Measurements from ENCODE around the gene SLIT1.

Gene SLIT1

DNA sequence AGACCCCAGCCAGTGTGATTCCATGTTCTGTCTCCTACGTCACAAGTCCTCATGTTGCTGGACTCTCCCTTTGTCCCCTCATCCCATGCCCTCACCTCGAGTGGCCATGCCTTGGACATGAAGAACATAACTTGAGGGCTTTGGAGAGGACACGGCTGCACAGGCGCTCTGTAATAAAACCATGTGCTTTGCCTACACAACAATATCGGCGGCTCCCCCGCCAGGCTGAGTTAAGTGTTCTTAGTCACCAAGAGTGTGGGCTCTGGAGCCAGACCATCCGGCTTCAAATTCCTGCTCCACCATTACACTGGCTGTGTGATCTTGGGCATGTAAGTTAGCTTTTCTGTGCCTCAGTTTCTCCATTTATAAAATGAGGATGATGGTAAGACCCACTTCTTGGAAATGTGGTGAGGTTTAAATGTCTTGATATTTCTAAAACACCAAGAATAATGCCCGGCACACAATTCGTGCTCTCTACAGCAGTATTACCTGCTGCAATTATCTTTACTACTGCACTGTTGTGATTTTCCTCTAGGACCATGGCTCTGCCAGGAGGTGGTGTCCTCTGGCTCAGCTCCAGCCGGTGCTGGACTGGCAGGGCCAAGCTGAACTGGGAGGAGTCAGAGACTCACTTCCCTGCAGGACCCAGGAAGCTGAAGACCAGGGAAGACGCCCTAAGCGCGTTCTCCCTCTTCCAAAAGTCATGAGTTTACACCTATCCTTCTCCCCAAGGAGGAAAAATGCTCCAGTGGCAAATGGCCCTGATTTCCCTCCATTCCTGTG lies 15.7 kb downstream of the SLIT1 start:
- DNase-seq = peak; percentile 45

DNA sequence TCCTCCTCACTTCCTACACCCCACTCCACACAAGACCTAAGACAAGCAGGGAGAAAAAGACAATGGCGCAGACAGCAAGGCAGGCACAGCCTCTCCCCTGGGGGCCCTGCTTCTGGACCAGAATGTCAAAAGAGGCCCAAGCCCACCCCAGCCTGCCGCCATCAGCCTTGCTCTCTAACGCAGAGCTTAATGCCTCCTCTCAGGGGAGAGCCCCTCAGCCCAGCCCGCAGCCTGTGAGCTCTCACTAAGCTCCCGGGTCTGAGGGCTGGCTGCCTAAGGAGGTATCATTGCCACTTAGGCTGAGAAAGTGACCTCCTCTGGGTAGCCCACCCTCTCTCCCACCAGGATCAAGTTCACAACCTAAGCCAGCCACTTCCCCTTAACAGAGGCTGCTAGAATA lies 16.7 kb downstream of the SLIT1 start:
- DNase-seq = no peak

DNA sequence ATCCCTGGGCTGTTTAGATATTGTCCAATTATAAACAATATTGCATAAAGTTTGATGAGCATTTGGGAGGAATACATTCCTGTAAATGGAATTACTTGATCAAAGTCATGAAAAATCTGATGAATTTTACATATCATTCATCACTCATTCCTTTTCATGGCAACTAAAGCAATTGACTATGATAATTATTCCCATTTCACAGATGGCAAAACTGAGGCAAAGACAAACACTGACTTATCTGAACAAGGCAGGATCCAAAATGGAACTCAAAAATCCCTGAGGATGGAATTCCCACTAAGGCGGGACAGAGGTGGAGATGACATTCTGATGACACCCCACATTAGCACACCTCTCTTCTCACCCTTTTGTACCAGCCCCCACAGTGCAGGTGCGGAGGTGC lies 17.1 kb downstream of the SLIT1 start:
- DNase-seq = no peak

DNA sequence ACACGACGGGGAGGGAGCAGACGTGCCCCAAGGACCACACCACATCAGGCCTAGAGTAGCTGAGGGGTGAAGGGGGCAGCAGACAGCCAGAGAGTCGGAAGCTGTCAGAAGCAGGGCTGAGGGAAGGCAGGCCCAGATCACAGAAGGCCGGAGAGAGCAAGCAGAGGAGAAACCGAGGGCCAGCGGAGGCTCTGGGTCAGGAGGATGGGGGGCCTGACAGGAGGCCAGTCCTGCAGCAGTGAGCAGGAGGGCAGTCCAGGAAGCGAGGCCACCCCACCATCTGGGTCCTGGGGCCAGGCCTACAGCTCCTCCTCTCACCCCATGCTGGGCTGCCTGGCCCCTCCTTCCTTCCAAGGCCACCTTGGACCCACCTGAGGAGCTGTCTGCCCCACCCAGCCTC lies 20.3 kb downstream of the SLIT1 start:
- no peak for DNase-seq

DNA sequence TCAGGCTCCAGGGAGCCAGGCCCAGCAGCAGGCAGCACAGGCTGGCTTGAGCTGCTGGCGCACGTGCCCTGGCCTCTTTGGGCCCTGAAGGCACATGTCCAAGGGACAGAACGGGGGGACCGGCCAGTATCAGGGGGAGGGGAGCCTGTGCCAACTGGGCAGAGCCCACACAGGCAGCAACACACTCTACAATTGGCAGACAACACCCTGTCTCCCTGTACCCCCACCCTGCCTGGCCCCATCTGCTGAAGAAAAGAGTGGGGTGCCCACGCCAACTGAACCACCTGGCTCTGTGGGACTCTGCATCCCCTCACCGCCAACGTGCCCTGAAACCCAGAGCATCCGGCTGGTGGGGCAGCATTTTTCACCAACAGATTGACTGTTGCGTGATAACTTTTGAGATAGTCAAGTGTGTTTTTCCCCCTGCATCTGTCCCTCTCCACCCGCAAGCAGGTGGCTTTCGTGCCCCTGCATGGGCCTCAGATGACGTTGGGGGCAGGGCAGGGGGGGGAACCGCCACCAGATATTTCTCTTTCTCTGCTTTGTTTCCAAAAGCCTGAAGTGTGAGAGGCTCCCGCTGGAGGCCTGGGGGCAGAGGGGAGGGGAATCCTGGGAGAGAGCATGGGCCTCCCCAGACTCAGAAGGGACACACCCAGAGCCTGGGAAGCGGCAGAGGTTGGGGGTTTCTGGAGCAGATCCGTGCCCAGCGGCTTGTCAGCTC lies 21.8 kb downstream of the SLIT1 start:
- DNase-seq = no peak

DNA sequence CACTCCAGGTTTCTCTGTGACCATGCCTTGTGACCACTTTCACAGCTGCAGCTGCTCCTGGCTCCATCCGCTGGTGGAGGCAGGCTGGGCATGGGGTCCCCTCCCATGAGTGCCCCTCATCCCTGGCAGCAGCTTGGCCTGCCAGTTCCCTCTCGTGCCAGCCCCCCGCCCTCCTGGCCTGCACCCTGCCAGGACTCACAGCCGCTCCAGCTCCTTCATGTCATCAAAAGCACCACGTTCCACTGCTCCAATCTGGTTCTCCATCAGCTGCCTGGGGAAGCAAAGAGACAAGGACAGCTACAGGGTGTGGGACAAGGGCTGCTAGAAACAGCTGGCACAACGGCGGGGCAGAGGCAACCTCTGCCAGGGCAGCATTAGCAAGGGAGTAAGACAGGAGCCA lies 22.6 kb downstream of the SLIT1 start:
- no peak for DNase-seq

DNA sequence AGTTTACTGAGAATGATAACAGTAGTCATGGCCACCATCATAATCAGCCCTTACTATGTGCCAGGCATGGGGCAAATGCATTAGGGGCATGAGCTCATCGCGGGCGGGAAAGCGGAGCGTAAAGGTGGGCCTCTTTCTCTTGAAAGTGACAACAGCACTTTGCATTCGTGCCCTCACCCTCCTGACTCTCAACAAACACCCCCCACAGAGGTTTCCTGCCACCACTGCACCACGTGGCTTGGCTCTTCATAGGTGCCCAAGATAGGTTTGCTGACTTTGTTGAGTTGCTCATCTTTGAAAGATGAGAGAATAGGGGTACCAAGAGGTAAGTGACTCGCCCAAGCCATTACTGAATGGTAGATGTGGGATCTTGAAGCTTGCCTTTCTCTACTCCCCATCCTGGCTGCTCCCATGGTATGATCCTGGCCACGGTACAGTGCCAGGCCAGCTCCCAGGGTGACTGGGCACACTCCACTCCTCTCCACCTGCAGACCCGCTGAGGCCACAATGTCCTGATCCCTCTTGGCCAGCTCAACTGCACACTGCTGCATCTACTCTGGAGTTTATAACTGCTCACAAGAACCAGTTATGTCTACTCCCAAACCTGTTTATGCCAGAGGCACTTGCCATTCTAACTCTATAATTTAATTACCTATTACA lies 26.0 kb downstream of the SLIT1 start:
- no peak for DNase-seq

DNA sequence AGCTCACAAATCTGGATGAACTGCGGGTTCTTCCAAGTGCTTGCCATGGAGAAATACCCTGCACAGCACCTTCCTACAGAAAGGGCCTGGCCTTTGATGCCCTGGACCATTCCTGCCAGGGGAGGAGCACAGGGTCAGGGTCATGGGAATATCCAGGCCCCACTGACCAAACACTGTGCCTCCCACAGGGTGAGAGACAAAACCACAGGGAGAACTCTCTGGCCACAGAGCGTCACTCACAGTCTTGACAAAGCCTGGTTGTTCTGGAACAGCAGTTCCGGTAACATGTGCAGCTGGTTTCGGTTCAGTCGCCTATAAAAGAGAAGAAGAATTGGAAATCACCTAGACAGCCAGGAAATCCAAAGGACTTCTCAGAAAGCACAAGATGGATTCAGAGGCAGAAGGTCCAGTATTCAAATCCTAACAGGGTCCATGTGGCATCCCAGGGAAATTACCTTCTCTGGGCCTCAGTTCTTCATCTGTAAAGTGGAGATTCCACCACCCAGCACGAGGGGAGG lies 28.1 kb downstream of the SLIT1 start:
- no peak for DNase-seq

DNA sequence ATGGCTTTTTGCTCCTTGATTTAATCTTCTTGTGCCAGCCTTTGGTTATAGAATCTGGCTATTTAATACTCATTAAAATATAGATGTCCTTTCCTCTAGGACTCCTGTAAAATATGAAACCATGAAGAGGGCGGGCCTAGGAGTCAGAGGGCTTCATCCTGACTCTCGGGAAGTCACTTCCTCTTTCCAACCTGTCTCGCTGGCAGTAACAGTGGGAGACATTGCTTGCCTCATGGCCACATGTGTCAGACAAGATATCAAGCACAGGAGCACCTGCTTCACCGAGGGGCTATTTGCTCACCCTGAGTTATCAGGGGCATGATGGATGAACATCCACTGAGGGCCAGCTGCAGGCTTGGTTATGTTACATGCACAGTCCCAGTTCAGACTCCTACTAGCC lies 31.0 kb downstream of the SLIT1 start:
- no peak for DNase-seq

DNA sequence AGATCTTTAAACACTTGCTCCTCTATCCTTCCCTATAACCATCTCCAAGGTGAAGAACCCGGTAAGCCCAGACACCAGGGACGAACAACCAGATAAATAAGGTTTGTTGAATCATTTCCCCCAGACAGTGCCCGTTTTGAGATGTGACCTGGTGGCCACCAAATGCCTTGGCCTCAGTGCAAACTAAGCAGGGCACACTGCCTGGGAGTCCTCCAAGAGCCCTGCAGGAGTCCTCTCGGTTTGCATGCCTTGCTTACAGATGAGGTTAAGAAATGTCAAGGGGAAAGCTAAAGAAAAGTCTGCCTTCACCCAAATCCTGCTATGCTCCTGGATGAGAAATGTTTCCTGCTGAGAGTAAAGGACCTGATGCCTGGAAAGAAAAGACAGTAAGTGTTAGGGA lies 31.6 kb downstream of the SLIT1 start:
- no peak for DNase-seq

DNA sequence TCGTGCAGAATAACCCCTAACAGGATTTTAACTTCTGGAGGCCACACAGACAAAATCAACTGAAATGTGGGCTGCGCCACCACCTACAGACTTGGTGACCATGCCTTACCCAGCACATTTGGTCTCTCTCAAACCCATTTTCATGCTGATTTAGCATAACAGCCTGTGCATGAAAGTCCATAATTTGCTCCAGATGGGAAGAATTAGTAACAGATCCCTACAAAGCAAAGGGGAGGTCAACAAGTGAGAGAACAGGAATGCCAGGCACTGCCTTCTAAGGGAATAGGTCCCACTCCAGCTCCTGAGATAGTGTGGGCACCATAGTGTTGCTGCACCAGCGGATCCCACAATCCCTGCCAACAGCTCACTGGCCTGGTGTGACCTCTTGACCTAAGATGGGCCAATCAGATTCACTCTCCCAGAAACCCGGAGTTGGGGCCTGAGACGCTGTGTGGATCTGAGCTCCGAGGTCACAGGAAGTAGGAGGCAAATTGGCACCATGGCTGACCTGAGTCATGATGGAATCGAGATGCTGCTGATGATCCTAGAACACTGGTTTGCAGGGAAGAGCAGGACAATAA lies 32.4 kb downstream of the SLIT1 start:
- no peak for DNase-seq

DNA sequence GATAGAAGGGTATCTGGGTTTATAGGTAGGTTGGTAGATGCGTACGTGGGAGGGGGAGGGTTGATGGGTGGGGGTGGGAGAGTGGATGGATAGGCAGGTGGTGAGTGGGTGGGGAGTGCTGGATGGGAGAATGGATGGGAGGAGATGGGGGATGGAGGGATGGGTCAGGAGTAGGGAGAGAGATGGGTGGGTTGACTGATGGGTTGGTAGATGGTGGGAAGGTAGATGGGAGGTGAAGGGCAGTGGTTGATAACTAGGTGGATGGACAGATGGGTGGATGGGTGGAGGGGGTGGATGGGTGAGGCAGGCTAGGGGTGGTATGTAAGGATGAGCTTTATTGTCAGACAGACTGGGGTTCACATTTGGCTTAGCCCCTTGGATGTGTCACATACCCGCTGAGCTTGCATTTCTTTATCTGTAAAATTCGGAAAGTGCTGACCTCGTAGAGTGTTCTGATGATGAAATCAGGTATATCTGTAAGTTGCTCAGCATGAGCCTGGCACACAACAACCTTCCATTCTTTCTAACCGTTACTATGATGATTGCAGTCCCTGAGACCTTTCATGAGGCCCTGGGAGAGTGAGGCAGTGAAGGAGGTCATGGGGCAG lies 34.3 kb downstream of the SLIT1 start:
- DNase-seq = no peak

DNA sequence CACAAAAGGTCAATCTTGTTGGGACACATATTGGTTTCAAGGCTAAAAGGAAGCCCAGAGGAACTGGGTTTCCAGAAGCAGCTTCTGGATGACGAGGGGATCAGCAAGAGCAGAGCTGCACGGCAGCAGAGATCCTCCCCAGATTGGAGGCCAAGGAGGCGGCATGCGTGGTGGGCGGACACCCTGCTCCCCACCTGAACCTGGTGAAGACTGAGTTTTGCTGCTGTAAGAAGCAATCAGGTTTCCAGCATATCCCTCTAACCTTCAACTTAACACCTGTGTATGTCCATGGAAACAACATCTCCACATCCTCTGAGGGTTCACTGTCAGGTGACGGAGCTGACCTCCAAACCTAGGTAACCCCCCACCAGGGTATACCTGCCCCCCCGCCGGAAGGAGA lies 35.1 kb downstream of the SLIT1 start:
- no peak for DNase-seq

DNA sequence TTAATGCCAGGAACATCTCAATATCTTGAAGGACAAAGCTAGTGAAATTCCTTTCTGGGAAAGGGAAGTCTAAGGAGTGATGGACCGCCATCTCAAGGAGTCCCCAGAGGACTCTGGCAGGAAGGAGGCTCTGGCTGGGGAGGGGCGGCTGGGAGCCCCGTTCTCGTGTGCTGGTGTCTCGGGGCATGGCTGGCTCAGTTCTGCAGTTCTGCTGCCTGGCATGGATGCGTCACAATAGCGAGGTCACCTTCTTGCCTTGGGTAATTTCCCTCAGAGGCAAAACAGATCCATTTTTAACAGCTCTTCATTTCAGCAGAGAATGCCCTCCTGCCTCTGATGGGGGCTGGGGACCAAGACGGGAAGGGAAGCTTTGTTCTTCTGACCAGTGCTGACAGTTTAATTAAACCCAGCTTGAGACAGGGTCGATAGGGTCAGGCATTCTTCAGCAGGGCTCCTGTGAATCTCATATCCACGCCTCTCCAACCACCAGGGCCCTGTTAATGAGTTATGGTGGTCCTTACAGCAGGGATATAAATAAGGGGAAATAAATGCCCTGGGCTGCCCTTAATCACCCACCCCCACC lies 35.7 kb downstream of the SLIT1 start:
- no peak for DNase-seq

DNA sequence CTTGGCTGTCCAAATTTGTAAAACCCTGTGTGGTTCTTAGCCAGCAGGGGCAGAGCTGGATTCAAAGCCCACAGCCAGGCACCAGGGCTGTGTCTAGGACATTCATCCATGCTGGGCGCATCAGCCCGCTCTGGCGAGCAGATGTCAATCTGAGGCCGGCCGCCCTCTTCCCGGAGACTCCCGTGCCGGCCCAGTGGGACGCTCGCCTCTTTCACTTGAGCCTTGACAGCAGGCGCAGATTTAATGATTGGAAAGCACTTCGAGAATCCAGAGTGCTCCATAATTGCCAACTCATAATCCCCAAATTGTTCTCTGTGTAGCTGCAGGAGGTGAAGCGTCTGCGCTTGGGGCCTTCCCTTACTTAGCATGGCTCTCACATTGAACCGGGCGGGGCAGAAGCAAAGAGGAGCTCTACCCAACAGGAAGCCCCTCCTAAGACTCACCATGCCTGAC lies 36.7 kb downstream of the SLIT1 start:
- no peak for DNase-seq

DNA sequence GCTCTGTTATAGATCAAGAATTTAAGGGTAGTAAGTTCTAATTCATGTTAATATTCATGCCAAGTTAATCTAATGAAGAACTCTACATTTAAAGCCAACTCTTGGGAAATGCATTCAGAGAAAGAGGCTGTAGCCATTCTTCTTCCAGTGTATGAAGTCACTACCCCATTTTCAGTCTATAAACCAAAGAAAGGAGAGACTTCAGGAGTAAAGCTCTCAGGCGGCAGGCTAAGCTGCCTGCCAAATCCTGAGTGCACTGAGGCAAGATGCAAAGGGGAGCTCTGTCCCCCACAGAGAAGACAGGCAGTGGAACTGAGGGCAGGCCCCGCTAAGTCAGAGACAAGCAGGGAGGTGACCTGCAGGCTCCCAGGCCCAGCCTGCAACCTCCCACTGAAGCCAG lies 41.5 kb downstream of the SLIT1 start:
- no peak for DNase-seq

DNA sequence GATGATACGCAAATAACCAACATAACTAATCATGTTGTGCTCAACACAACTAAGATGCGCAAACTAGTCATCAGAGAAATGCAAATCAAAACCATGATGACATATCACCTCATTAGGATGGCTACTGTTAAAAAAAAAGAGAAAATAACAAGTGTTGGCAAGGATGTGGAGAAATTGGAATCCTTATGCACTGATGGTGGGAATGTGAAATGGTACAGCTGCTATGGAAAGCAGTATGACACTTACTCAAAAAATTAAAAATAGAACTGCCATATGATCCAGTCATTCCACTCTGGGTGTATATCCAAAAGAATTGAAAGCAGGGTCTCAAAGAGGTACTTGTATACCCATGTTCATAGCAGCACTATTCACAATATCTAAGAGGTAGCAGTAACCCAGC lies 42.9 kb downstream of the SLIT1 start:
- no peak for DNase-seq

DNA sequence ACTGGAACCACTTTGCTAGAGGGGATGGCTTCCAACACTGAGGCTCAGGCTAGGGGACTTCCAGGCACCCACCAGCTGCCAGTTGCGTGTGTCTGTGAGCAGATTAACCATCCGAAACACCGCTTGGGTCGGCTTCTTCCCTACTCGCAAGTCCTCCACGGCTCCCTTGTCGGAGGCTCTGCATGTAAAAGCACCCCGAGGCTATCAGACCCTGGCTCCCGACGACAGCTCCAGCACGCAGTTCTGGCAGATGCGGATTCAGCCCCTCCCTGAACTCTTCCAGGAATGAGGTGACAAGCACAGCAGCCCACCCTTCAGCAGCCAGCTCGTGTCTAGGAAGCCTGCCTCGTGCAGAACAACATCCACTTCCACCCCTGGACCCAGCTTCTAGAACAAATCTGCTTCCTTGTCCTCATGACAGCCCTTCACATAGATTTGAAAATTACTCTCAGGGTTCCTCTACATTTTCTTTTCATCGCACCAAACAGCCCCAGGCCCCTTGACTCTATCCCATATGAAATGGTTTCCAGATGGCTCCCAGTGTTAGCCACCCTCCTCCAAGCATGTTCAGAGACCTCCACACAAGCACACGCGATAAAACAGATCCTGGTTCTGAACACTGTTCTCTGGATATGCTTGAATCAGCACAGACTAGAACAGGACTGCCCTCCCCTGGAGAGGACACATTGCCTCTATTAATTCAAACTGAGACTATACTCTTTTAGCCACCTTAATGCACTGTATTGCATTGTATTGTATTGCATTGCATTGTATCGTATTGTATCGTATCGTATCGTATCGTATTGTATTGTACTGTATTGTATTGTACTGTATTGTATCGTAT lies 44.6 kb downstream of the SLIT1 start:
- no peak for DNase-seq

DNA sequence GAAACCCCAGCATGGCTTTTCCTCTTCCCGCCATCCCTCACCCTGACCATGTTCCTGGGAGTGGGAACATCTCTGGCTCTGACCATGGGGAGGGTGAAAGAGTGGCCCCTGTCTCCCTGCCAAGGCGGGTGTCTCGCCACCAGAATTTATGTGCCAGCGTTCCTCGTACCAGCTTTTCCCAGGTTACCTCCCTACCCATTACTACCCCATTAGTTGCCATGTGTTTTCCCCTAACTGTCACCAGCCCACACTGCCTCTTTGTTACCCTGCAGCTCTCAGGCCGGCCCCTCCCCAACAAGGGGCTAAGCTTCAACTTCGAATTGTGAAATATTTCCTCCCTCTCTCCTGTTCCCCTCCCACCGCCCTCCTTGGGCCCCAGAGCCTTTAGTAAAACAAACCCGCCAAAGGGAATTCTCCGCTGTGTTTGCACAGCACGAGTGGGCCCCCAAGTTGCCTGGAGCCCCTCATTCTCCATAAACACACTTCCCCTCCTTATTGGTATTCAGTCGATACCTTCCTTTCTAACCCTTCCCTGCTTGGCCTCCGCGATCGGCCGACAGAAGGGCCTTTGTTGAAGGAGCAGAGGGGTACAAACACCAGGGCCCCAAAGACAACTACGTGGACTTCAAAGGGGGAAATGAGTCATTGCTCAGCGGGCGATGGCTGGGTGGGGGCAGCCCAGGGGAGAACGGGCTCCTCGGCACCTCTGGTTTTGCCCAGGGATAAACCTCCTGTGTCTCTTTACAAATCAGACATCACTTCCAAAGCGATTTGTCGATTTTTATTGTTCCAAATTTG lies 45.5 kb downstream of the SLIT1 start:
- no peak for DNase-seq

DNA sequence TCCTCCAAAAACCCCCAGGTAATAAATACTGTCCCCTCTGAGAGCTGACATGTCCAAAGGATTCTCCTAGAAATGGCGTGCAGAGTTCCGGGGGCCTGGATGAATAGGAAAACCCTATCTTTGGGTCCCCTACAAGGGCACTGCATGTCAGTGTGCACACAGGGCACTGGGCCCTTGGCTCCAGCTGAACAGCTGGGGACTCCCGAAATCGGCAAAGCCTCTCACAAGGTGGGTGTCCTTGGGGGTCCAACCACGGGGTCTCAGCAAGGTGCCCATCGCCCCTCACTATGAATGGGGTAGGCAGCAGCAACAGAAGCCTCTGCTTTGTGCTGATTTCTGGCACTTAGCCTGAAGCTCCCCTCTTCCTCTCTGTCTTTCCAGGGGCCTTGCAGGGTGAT lies 46.1 kb downstream of the SLIT1 start:
- DNase-seq = no peak

DNA sequence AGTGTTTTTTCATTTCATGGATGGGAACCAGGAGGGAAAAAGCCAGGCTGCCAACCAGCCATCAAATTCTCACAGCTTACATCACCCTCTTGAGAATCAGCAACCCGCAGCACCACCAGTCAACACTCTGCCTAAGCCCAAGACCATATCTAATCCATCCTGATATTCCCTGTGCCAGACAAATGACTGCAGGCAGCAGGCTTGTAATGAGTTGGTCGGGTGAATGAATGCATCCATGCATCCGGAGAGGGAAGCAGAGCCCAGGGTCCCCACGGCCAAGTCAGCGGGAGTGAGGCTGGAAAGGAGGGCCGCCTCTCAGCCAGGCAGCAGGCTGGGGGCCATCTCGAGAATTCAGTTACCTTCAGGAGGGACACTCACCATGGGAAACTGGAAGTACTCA lies 46.9 kb downstream of the SLIT1 start:
- DNase-seq = peak; percentile 17

All from DMS53 (cell line).